Limb (tissue), 2 donors: Measurements from ENCODE around the gene HAUS8.
A peak's percentile ranks its signal among the peaks of the same experiment; 100 is the strongest.
"Not testable (repeated sequence)": the region's sequence is repeated elsewhere in the genome, so short reads cannot be mapped to it uniquely, and the experiment has no call there.

Experiments used
- DNase-seq, 2 donors: peaks; one replicate each; pipeline ENCODE4 v3.0.0-alpha.2; 2016; ENCODE audit errors: extremely low spot score in 2 of 2

The HAUS8 gene

GRCh38 chr19:17101686-17102628 lies 26.7 kb upstream of the HAUS8 start:
- DNase-seq = no peak

- no peak for DNase-seq
Observed at GRCh38 chr19:17098326-17098725, 23.1 kb upstream of the HAUS8 start.

GRCh38 chr19:17097593-17098126 lies 22.4 kb upstream of the HAUS8 start:
- no peak for DNase-seq

- DNase-seq = no peak
Observed at GRCh38 chr19:17095141-17095919, 20.1 kb upstream of the HAUS8 start.

- DNase-seq = not testable (repeated sequence)
Observed at GRCh38 chr19:17094694-17095093, 19.4 kb upstream of the HAUS8 start.

- DNase-seq = no peak
Observed at GRCh38 chr19:17092696-17093095, 17.4 kb upstream of the HAUS8 start.

- DNase-seq = no peak
Observed at GRCh38 chr19:17091758-17092333, 16.6 kb upstream of the HAUS8 start.

GRCh38 chr19:17090583-17090982 lies 15.3 kb upstream of the HAUS8 start:
- DNase-seq = no peak

- no peak for DNase-seq
Observed at GRCh38 chr19:17088552-17088951, 13.3 kb upstream of the HAUS8 start.

GRCh38 chr19:17086834-17087233 lies 11.6 kb upstream of the HAUS8 start:
- DNase-seq = no peak

GRCh38 chr19:17086120-17086519 lies 10.9 kb upstream of the HAUS8 start:
- DNase-seq = no peak

- peak in 1 of 2 donors; percentile 14 for DNase-seq
Observed at GRCh38 chr19:17081672-17082630, 6.7 kb upstream of the HAUS8 start.

- DNase-seq = no peak
Observed at GRCh38 chr19:17080440-17080801, 5.2 kb upstream of the HAUS8 start.

- DNase-seq = peak; percentile 6 to 60
Observed at GRCh38 chr19:17079710-17080439, 4.6 kb upstream of the HAUS8 start.

- DNase-seq = no peak
Observed at GRCh38 chr19:17078920-17079709, 3.9 kb upstream of the HAUS8 start.

- DNase-seq = no peak
Observed at GRCh38 chr19:17078036-17078919, 3.0 kb upstream of the HAUS8 start.

- no peak for DNase-seq
Observed at GRCh38 chr19:17077447-17078028, 2.3 kb upstream of the HAUS8 start.

- no peak for DNase-seq
Observed at GRCh38 chr19:17076543-17076991, 1.3 kb upstream of the HAUS8 start.
